ENCODE results near the gene NOM1.
"Not testable (repeated sequence)": the region's sequence is repeated elsewhere in the genome, so short reads cannot be mapped to it uniquely, and the experiment has no call there.

- TF ChIP-seq POLR2A (IDR thresholded peaks at IDR 0.05): not testable (repeated sequence)
- TF ChIP-seq, protein P1, sequence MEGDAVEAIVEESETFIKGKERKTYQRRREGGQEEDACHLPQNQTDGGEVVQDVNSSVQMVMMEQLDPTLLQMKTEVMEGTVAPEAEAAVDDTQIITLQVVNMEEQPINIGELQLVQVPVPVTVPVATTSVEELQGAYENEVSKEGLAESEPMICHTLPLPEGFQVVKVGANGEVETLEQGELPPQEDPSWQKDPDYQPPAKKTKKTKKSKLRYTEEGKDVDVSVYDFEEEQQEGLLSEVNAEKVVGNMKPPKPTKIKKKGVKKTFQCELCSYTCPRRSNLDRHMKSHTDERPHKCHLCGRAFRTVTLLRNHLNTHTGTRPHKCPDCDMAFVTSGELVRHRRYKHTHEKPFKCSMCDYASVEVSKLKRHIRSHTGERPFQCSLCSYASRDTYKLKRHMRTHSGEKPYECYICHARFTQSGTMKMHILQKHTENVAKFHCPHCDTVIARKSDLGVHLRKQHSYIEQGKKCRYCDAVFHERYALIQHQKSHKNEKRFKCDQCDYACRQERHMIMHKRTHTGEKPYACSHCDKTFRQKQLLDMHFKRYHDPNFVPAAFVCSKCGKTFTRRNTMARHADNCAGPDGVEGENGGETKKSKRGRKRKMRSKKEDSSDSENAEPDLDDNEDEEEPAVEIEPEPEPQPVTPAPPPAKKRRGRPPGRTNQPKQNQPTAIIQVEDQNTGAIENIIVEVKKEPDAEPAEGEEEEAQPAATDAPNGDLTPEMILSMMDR (IDR thresholded peaks at IDR 0.05): not testable (repeated sequence)
Measured at GRCh38 chr7:156953215-156953614, 3.7 kb downstream of the NOM1 start.
